HAP-1 (cell line): ENCODE results near the gene MRPS26.
"Not testable (repeated sequence)": the region's sequence is repeated elsewhere in the genome, so short reads cannot be mapped to it uniquely, and the experiment has no call there.

Experiments used
- DNase-seq, 2 experiments: peaks; one replicate each; pipeline ENCODE4 v3.0.0-alpha.2; 2016 to 2020; ENCODE audit warnings: low spot score in 2 of 2
- H3K27me3 ChIP-seq: fragments of 250-450 bp; sonication (Bioruptor Pico); 2 replicates; pipeline ENCODE4 v1.5.1; 2020; ENCODE audit warnings: low read depth, mild to moderate bottlenecking, moderate library complexity
- H3K36me3 ChIP-seq: fragments of 250-450 bp; sonication (Bioruptor Pico); replicated peaks from 2 replicates; pipeline ENCODE4 v1.5.1; 2020; ENCODE audit warnings: mild to moderate bottlenecking
- H3K4me1 ChIP-seq: fragments of 250-450 bp; sonication (Bioruptor Pico); 2 replicates; pipeline ENCODE4 v1.5.1; 2020; ENCODE audit warnings: mild to moderate bottlenecking
- H3K4me3 ChIP-seq: fragments of 250-450 bp; sonication (Bioruptor Pico); 2 replicates; pipeline ENCODE4 v1.5.1; 2020; ENCODE audit warnings: mild to moderate bottlenecking, moderate library complexity
- H3K9me3 ChIP-seq: fragments of 250-450 bp; sonication (Bioruptor Pico); 2 replicates; pipeline ENCODE4 v1.5.1; 2020; ENCODE audit warnings: mild to moderate bottlenecking, moderate library complexity
- in situ Hi-C: fragments of 300-500 bp; cut with MboI; formaldehyde crosslinking; loops from 3 replicates; pipeline ENCODE4 v1.14.3; 2020; ENCODE audit warnings: low sequenced_read_pairs, inconsistent platforms, mixed read lengths

Gene MRPS26

DNA sequence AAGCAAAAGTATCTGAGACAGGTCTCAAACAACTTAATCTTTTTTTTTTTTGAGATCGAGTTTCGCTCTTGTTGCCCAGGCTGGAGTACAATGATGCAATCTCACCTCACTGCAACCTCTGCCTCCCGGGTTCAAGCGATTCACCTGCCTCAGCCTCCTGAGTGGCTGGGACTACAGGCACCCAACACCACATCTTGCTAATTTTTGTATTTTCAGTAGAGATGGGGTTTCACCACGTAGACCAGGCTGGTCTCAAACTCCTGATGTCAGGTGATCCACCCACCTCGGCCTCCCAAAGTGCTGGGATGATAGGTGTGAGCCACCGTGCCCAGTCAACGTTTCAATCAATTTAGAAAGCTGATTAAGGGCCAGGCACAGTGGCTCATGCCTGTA lies 27.4 kb downstream of the MRPS26 start:
- DNase-seq, H3K4me3 ChIP-seq, H3K27me3 ChIP-seq, in situ Hi-C loops, H3K9me3 ChIP-seq, H3K36me3 ChIP-seq, H3K4me1 ChIP-seq: not testable (repeated sequence)

- H3K4me1 ChIP-seq, result peaks cover 2% of the 10 kb centered on the region; the same call in 1 of the 2 replicates
Measured at GRCh38 chr20:3074812-3075211, 29.0 kb downstream of the MRPS26 start.

DNA sequence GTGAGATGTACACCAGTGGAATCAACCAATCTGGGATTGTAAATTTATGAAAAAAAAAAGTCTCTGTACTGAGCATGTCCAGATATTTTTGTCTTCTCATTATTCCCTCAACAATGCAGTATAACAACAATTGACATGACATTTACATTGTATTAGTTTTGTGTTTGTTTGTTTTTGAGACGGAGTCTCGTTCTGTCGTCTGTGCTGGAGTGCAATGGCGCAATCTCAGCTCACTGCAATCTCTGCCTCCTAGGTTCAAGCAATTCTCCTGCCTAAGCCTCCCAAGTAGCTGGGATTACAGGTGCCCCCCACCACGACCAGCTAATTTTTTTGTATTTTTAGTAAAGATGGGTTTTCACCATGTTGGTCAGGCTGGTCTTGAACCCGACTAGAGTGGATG lies 29.5 kb downstream of the MRPS26 start:
- H3K4me1 ChIP-seq, H3K4me3 ChIP-seq, in situ Hi-C loops, H3K9me3 ChIP-seq, DNase-seq, H3K36me3 ChIP-seq, H3K27me3 ChIP-seq: not testable (repeated sequence)

More at GRCh38 chr20:3074812-3075211, 29.0 kb downstream of the MRPS26 start:
- Histone ChIP-seq H3K4me3 (no peak overlapping the region), H3K27me3 (0 out of 2 replicates have a peak, but pooled peaks cover 3% of the 10 kb centered on the region), H3K36me3 (no peaks in the 10 kb centered on the region), H3K9me3 (no peaks in the 10 kb centered on the region)
- in situ Hi-C loops, result no loop called here
- DNase-seq, result no peak

GRCh38 chr20:3077618-3078134 lies 31.8 kb downstream of the MRPS26 start:
- Histone ChIP-seq H3K4me3 (no peak overlapping the region), H3K27me3 (0 out of 2 replicates have a peak, but pooled peaks cover 3% of the 10 kb centered on the region), H3K9me3 (no peaks in the 10 kb centered on the region), H3K4me1 (no peaks in the 10 kb centered on the region), H3K36me3 (no peaks in the 10 kb centered on the region)
- DNase-seq, result no peak
- in situ Hi-C loops, result no loop called here

DNA sequence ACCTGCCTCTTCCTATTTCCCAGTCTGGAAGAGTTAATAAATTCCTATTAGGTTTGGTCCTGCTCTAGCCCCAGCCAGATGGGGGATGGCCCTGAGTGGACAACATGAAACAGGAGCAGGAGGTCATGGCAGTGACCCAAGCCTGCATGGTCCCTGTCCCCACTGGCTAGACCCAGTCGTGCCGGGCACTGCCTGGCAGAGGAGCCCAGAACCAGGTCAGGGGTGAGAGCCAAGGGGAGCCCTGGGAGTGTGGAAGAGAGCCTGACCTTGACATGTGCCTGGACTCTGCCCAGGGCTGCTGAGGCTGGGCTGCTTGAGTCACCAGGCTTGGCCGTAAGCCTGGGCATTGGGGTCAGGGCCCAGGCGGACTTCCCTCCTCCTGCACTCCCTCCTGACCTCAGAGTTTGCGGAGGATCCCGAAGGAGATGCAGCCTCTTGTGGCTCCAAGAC lies 35.1 kb downstream of the MRPS26 start:
- in situ Hi-C loops, result no loop called here
- Histone ChIP-seq H3K27me3 (peaks cover 3% of the 10 kb centered on the region; the same call in 1 of the 2 replicates), H3K9me3 (no peaks in the 10 kb centered on the region), H3K4me1 (no peaks in the 10 kb centered on the region), H3K36me3 (no peaks in the 10 kb centered on the region), H3K4me3 (no peak overlapping the region)
- no peak for DNase-seq

GRCh38 chr20:3081641-3082040 lies 35.8 kb downstream of the MRPS26 start:
- H3K4me3 ChIP-seq, result no peak overlapping the region
- no peaks in the 10 kb centered on the region for H3K4me1 ChIP-seq
- in situ Hi-C loops, result no loop called here
- H3K36me3 ChIP-seq, result no peaks in the 10 kb centered on the region
- DNase-seq, result no peak
- H3K27me3 ChIP-seq, result peaks cover 3% of the 10 kb centered on the region; the same call in 1 of the 2 replicates
- no peaks in the 10 kb centered on the region for H3K9me3 ChIP-seq

- Histone ChIP-seq H3K36me3 (no peaks in the 10 kb centered on the region), H3K4me3 (no peak overlapping the region), H3K4me1 (no peaks in the 10 kb centered on the region), H3K27me3 (peaks cover 3% of the 10 kb centered on the region; the same call in 1 of the 2 replicates), H3K9me3 (no peaks in the 10 kb centered on the region)
- in situ Hi-C loops, result no loop called here
- DNase-seq, result no peak
Measured at GRCh38 chr20:3082306-3082951, 36.6 kb downstream of the MRPS26 start.

- H3K9me3 ChIP-seq, result no peaks in the 10 kb centered on the region
- no peak for DNase-seq
- in situ Hi-C loops, result no loop called here
- no peaks in the 10 kb centered on the region; the same call in 1 of the 2 replicates for H3K27me3 ChIP-seq
- no peak overlapping the region for H3K4me3 ChIP-seq
- no peaks in the 10 kb centered on the region for H3K4me1 ChIP-seq
- H3K36me3 ChIP-seq, result no peaks in the 10 kb centered on the region
Measured at GRCh38 chr20:3082955-3083952, 37.4 kb downstream of the MRPS26 start.

GRCh38 chr20:3084283-3084985 lies 38.6 kb downstream of the MRPS26 start, which contains the start of gene AVP:
Gene AVP (minus strand): TSS chr20:3084724. CDS start chr20:3084674, 50 bp downstream.
- H3K4me1 ChIP-seq, result no peaks in the 10 kb centered on the region
- H3K27me3 ChIP-seq, result no peaks in the 10 kb centered on the region; the same call in 1 of the 2 replicates
- H3K9me3 ChIP-seq, result no peaks in the 10 kb centered on the region
- H3K36me3 ChIP-seq, result no peaks in the 10 kb centered on the region
- no peak within 1 kb of the TSS for H3K4me3 ChIP-seq
- DNase-seq, result no peak
- in situ Hi-C loops, result no loop called here

GRCh38 chr20:3084986-3085360 lies 39.1 kb downstream of the MRPS26 start:
- Histone ChIP-seq H3K9me3 (no peaks in the 10 kb centered on the region), H3K4me1 (no peaks in the 10 kb centered on the region), H3K27me3 (no peaks in the 10 kb centered on the region; the same call in 1 of the 2 replicates), H3K36me3 (no peaks in the 10 kb centered on the region), H3K4me3 (no peak overlapping the region)
- no peak for DNase-seq
- in situ Hi-C loops, result no loop called here

DNA sequence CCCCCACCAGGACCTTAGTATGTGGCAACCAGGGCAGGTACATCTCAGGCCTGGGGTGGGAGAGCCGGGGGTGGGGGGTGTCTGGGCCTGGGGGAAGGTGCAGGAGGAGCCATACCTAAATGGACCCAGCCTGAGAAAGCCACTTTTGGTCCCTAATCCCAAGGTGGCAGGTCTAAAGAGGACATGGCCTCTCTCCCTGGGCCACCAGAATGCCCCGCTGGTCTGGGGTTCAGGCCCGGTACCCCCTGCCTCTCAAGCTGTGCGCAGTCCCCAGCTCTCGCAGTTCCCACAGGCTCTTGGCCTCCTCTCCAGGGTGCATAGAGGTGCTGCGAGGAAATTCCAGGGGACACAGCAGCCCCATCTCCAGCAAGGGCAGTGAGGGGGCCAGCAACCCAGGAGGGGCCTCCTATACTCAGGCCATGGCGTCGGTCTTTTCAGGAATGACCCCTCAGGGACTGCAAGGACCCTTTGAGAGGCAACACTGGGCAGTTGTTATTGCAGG lies 39.8 kb downstream of the MRPS26 start:
- no peak overlapping the region for H3K4me3 ChIP-seq
- H3K36me3 ChIP-seq, result no peaks in the 10 kb centered on the region
- no peaks in the 10 kb centered on the region for H3K9me3 ChIP-seq
- no peaks in the 10 kb centered on the region; the same call in 1 of the 2 replicates for H3K27me3 ChIP-seq
- no peak for DNase-seq
- in situ Hi-C loops, result no loop called here
- no peaks in the 10 kb centered on the region for H3K4me1 ChIP-seq

DNA sequence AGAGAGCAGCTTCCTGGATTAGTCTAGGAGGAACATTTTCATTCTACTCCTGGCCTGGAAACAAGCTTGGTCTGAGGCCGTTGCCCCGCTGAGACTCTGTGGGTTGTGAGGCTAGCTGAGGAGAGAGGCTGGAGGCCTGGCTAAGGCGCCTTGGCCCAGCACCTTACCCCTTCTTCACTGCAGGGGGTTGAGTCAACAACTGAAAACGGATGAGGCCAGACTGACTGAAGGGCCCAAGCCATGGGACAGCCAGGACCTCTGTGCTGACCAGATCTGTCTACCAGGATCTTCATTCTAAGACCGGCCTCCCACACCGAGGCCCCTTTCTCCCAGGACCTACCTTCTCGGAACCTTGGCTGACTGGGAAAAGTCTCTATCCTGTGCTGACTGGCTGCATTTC lies 42.2 kb downstream of the MRPS26 start:
- in situ Hi-C loops, result no loop called here
- DNase-seq, result no peak
- no peaks in the 10 kb centered on the region for H3K36me3 ChIP-seq
- no peaks in the 10 kb centered on the region; the same call in 1 of the 2 replicates for H3K27me3 ChIP-seq
- H3K4me1 ChIP-seq, result no peaks in the 10 kb centered on the region
- H3K4me3 ChIP-seq, result no peak overlapping the region
- H3K9me3 ChIP-seq, result no peaks in the 10 kb centered on the region

GRCh38 chr20:3090565-3090964 lies 44.7 kb downstream of the MRPS26 start:
- no peak overlapping the region for H3K4me3 ChIP-seq
- no peak for DNase-seq
- H3K27me3 ChIP-seq, result no peaks in the 10 kb centered on the region
- no peaks in the 10 kb centered on the region for H3K4me1 ChIP-seq
- no peaks in the 10 kb centered on the region for H3K9me3 ChIP-seq
- in situ Hi-C loops, result no loop called here
- H3K36me3 ChIP-seq, result no peaks in the 10 kb centered on the region
